ENCODE results near the gene IQCF2.

Gene IQCF2

GRCh38 chr3:51860703-51861665 lies at the start of gene IQCF2:
IQCF2 (plus strand) TSS chr3:51861615; CDS start chr3:51861667, 52 bp downstream.
- no peak within 1 kb of the TSS for H3K4me3 ChIP-seq (ENCODE audit: low read depth, low read length)
- H3K27ac ChIP-seq = no peak within 1 kb of the TSS
- no peaks in the 10 kb centered on the region for H3K27me3 ChIP-seq (ENCODE audit: insufficient read depth, low read depth, severe bottlenecking)
- H3K9me3 ChIP-seq (ENCODE audit: severe bottlenecking) = peaks cover 3% of the 10 kb centered on the region
- no peak for TF ChIP-seq CTCF (IDR thresholded peaks at IDR 0.05; ENCODE audit: low read depth, low read length)
- DNase-seq = no peak
- no peaks in the 10 kb centered on the region for H3K36me3 ChIP-seq

- TF ChIP-seq CTCF (IDR thresholded peaks at IDR 0.05; ENCODE audit: low read depth, low read length) = no peak
- Histone ChIP-seq H3K27ac (no peak overlapping the region), H3K4me3 (ENCODE audit: low read depth, low read length) (no peak overlapping the region), H3K27me3 (ENCODE audit: insufficient read depth, low read depth, severe bottlenecking) (no peaks in the 10 kb centered on the region), H3K9me3 (ENCODE audit: severe bottlenecking) (no peaks in the 10 kb centered on the region), H3K36me3 (no peaks in the 10 kb centered on the region)
- no peak for DNase-seq
Measured at GRCh38 chr3:51813539-51813938, 47.9 kb upstream of the IQCF2 start.

- no peak for TF ChIP-seq CTCF (IDR thresholded peaks at IDR 0.05; ENCODE audit: low read depth, low read length)
- Histone ChIP-seq H3K4me3 (ENCODE audit: low read depth, low read length) (no peak overlapping the region), H3K9me3 (ENCODE audit: severe bottlenecking) (no peaks in the 10 kb centered on the region), H3K27me3 (ENCODE audit: insufficient read depth, low read depth, severe bottlenecking) (no peaks in the 10 kb centered on the region), H3K36me3 (no peaks in the 10 kb centered on the region), H3K27ac (no peak overlapping the region)
- no peak for DNase-seq
Measured at GRCh38 chr3:51814034-51814433, 47.4 kb upstream of the IQCF2 start.

- Histone ChIP-seq H3K27me3 (ENCODE audit: insufficient read depth, low read depth, severe bottlenecking) (no peaks in the 10 kb centered on the region), H3K4me3 (ENCODE audit: low read depth, low read length) (no peak overlapping the region), H3K9me3 (ENCODE audit: severe bottlenecking) (no peaks in the 10 kb centered on the region), H3K27ac (no peak overlapping the region), H3K36me3 (no peaks in the 10 kb centered on the region)
- DNase-seq = no peak
- TF ChIP-seq CTCF (IDR thresholded peaks at IDR 0.05; ENCODE audit: low read depth, low read length) = no peak
Measured at GRCh38 chr3:51815614-51816013, 45.8 kb upstream of the IQCF2 start.

DNA sequence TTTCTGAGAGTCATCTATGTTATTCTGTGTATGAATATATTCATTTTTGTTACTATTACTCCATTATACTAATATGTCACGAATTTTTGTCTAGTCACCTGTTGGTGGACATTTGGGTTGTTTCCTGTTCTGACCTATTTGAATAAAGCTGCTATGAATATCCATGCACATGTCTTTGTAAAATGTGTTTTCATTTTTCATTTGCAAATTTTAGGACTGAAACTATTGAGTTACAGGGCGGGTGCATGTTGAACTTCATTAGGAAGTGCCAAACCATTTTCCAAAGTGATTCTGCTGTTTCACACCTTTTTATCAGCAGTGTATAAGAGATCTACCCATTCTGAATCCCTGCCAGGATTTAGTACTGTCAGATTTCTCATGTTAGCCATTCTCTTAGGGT lies 44.7 kb upstream of the IQCF2 start:
- Histone ChIP-seq H3K36me3 (no peaks in the 10 kb centered on the region), H3K9me3 (ENCODE audit: severe bottlenecking) (no peaks in the 10 kb centered on the region), H3K4me3 (ENCODE audit: low read depth, low read length) (no peak overlapping the region), H3K27ac (no peak overlapping the region), H3K27me3 (ENCODE audit: insufficient read depth, low read depth, severe bottlenecking) (no peaks in the 10 kb centered on the region)
- TF ChIP-seq CTCF (IDR thresholded peaks at IDR 0.05; ENCODE audit: low read depth, low read length) = no peak
- no peak for DNase-seq
